ENCODE results near the gene POU6F2. TPM values are rescaled to one million over a fixed set of nuclear protein-coding genes. Genes with fewer than 3 reads are reported as not detected.

POU6F2 gene
- total and polyA plus RNA-seq, 2 donors from 2014 or later = 0.47 TPM; not detected in 1

DNA sequence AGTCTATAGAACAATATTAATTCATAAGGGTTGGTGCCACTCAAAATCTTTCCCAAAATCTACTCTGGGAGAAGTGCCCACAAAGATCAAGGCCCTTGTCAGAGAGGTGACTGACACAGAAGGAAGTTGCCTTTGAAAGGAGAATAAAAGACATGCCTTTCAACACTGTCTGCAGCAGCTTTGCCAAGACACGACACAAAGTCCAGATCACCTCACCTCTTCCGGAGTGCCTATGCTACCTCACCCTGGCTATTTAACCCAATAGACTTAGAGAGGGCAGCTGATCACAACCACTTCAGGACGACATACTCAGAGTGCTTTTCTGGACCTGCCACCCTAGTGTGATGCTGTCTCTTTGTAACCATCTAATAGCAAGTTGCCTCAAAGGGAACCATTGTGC lies 539.5 kb downstream of the POU6F2 start:
- Histone ChIP-seq H3K36me3 (ENCODE audit: control insufficient read depth in 2 of 3, insufficient read depth in 3 of 3, low read length in 3 of 3) (no peaks in the 10 kb centered on the region), H3K27ac (ENCODE audit: low read depth in 2 of 2, low read length in 2 of 2) (no peak overlapping the region), H3K4me3 (ENCODE audit: low read length in 3 of 3) (no peak overlapping the region), H3K4me1 (ENCODE audit: control insufficient read depth in 2 of 3, insufficient read depth in 2 of 3, low read depth in 1 of 3, low read length in 3 of 3) (no peaks in the 10 kb centered on the region), H3K9me3 (ENCODE audit: control insufficient read depth in 2 of 3, insufficient read depth in 1 of 3, low read length in 3 of 3) (no peaks in the 10 kb centered on the region), H3K9ac (ENCODE audit: low read length in 3 of 3) (no peak overlapping the region), H3K27me3 (ENCODE audit: control insufficient read depth, insufficient read depth, low read length) (no peaks in the 10 kb centered on the region)
- TF ChIP-seq CTCF (IDR thresholded peaks at IDR 0.05; ENCODE audit: borderline replicate concordance, extremely low read depth, insufficient read depth) = no peak
- FAIRE-seq = no peak
- DNase-seq = no peak
- intact Hi-C loops (cut with DNase I) = loop anchor here (5.0 kb wide), 1 partner anchor 720 kb away; no protein-coding TSS in a partner anchor

Other genes starting within 250 kb of the POU6F2 start
- 94.0 TPM for gene VPS41, start 68.7 kb upstream of the POU6F2 start, total RNA-seq
- gene VPS41, start 68.7 kb upstream of the POU6F2 start, polyA plus RNA-seq (ENCODE audit: insufficient read depth, low read depth, low replicate concordance) = 21.8 TPM

All from kidney (tissue), 14 donors.